Fibroblast of the aortic adventitia (primary cell): ENCODE data around the gene PRKACB. TPM values are rescaled to one million over a fixed set of nuclear protein-coding genes. Genes with fewer than 3 reads are reported as not detected.
A peak's percentile ranks its signal among the peaks of the same experiment; 100 is the strongest.

Source experiments
- DNase-seq: peaks from one replicate; pipeline ENCODE4 v3.0.0-alpha.2; 2010; ENCODE audit warnings: low read depth
- H3K4me3 ChIP-seq: 2 replicates; pipeline ENCODE4 v1.5.1; 2011; ENCODE audit warnings: low read depth, mild to moderate bottlenecking, control low read depth, low read length, moderate library complexity
- CTCF ChIP-seq: IDR thresholded peaks from 2 replicates; pipeline ENCODE4 v1.5.1; 2011; ENCODE audit warnings: mild to moderate bottlenecking, low read length, control low read depth, inconsistent platforms; ENCODE audit not compliant: insufficient read depth
- total RNA-seq: library from RNA; depleted of rRNA; stranded (reverse); fragments of >200 nt; gene quantifications from 2 replicates; pipeline ENCODE4 v1.2.3, GENCODE V29; 2012; ENCODE audit warnings: low replicate concordance

The PRKACB gene
- total RNA-seq, 1 donor: 30.3 TPM

GRCh38 chr1:84206375-84206774 lies 62.3 kb downstream of the PRKACB start:
- H3K4me3 ChIP-seq: no peak overlapping the region
- TF ChIP-seq CTCF: no peak
- DNase-seq: no peak

GRCh38 chr1:84208935-84209334 lies 64.9 kb downstream of the PRKACB start:
- peak; percentile 6 for DNase-seq
- H3K4me3 ChIP-seq: no peak overlapping the region
- TF ChIP-seq CTCF: no peak

DNA sequence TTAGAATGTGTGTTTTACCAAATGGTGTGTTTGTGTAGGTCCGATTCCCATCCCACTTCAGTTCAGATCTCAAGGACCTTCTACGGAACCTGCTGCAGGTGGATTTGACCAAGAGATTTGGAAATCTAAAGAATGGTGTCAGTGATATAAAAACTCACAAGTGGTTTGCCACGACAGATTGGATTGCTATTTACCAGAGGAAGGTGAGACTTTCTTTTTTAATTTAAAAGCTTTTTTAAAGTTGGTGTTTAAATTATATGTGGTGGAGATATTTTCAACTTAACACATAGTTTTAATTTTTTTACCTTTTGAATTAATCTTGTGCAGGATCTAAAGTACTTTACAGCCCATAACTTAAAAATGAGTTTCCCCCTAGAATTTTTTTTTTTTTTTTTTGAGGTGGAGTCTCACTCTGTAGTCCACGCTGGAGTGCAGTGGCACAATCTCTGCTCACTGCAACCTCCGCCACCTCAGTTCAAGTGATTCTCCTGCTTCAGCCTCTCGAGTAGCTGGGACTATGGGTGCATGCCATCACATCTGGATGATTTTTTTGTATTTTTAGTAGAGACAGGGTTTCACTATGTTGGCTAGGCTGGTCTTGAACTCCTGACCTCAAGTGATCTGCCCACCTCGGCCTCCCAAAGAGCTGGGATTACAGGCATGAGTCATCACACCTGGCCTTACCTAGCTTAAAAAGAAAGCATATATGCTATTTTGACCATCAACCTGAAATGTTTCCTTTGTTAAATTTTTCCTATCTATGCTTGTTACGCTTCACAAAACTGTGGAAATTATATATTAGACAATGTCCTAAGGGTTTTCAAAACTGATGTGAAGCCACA lies 70.3 kb downstream of the PRKACB start:
- H3K4me3 ChIP-seq: no peak overlapping the region
- no peak for TF ChIP-seq CTCF
- DNase-seq: no peak

DNA sequence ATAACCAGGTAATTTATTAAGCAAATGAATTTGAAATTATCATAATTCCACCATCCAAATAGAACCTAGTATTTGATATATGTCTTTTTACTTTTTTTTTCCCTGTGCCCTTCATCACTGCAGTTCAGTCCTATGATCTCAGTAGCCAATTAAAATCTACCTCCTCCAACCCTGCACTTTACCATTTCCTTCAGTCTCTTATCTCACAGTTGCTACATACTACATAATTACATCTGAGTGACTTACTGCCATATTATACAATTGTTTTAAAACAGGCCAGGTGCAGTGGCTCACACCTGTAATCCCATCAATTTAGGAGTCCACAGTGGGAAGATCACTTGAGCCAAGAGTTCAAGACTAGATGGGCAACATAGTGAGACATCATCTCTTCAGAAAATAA lies 73.2 kb downstream of the PRKACB start:
- no peak for TF ChIP-seq CTCF
- DNase-seq: no peak

GRCh38 chr1:84223751-84224432 lies 79.8 kb downstream of the PRKACB start:
- no peak overlapping the region for H3K4me3 ChIP-seq
- DNase-seq: no peak
- no peak for TF ChIP-seq CTCF

More for the DNA sequence above, 73.2 kb downstream of the PRKACB start:
- H3K4me3 ChIP-seq: no peak overlapping the region

DNA sequence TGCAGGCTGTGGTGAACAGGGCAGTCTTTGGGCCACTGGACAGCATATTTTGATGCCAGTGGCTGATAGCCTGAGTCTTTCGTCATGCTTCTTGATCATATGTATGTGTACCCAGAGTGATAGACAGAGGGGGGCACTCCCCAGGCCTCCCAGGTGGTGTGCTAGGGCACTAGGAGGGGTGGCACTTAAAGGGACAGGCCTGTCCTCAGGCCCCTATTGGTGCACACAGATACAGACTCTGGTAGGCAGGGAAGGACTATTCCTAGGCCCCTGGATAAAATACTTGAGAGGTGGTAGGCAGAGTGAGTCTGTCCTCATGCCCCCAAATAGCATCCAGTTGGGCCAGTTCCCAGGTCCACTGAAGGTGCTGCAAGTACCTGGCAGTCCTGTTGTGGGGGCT lies 80.8 kb downstream of the PRKACB start:
- DNase-seq: no peak
- no peak overlapping the region for H3K4me3 ChIP-seq
- no peak for TF ChIP-seq CTCF
